Measurements from ENCODE around the gene KBTBD6.
A peak's percentile ranks its signal among the peaks of the same experiment; 100 is the strongest.
"Not testable (repeated sequence)": the region's sequence is repeated elsewhere in the genome, so short reads cannot be mapped to it uniquely, and the experiment has no call there.

Gene KBTBD6

GRCh38 chr13:41132512-41133152 lies at the start of gene KBTBD6:
TSS of gene KBTBD6 (minus strand) at chr13:41132802. CDS start at chr13:41132511, 291 bp downstream.
- intact Hi-C loops (cut with DNase I) = loop anchor here (1.0 to 10.0 kb wide), 3 partner anchors 62 to 210 kb away; partner anchors contain the start of genes KBTBD7 and WBP4

GRCh38 chr13:41182231-41182630 lies 49.6 kb upstream of the KBTBD6 start:
- intact Hi-C loops (cut with DNase I) = no loop called here
- no peak for DNase-seq

More at GRCh38 chr13:41132512-41133152, at the start of gene KBTBD6:
- DNase-seq = peak; percentile 95 to 99 (median 98)

GRCh38 chr13:41179593-41180250 lies 47.1 kb upstream of the KBTBD6 start:
- intact Hi-C loops (cut with DNase I) = no loop called here
- no peak for DNase-seq

GRCh38 chr13:41178040-41178439 lies 45.4 kb upstream of the KBTBD6 start:
- no peak for DNase-seq
- intact Hi-C loops (cut with DNase I) = no loop called here

GRCh38 chr13:41177616-41178015 lies 45.0 kb upstream of the KBTBD6 start:
- DNase-seq = no peak

GRCh38 chr13:41175576-41175975 lies 43.0 kb upstream of the KBTBD6 start:
- intact Hi-C loops (cut with DNase I) = not testable (repeated sequence)

More at GRCh38 chr13:41177616-41178015, 45.0 kb upstream of the KBTBD6 start:
- intact Hi-C loops (cut with DNase I) = no loop called here

GRCh38 chr13:41162151-41162550 lies 29.5 kb upstream of the KBTBD6 start:
- intact Hi-C loops (cut with DNase I) = no loop called here

More at GRCh38 chr13:41175576-41175975, 43.0 kb upstream of the KBTBD6 start:
- not testable (repeated sequence) for DNase-seq

GRCh38 chr13:41159174-41159573 lies 26.6 kb upstream of the KBTBD6 start:
- intact Hi-C loops (cut with DNase I) = no loop called here

More at GRCh38 chr13:41162151-41162550, 29.5 kb upstream of the KBTBD6 start:
- no peak for DNase-seq

GRCh38 chr13:41157048-41157717 lies 24.6 kb upstream of the KBTBD6 start:
- peak in 1 of 42 donors; percentile 3 for DNase-seq
- intact Hi-C loops (cut with DNase I) = no loop called here

More at GRCh38 chr13:41159174-41159573, 26.6 kb upstream of the KBTBD6 start:
- no peak for DNase-seq

GRCh38 chr13:41156620-41157019 lies 24.0 kb upstream of the KBTBD6 start:
- DNase-seq = no peak
- intact Hi-C loops (cut with DNase I) = no loop called here

- DNase-seq = no peak
- intact Hi-C loops (cut with DNase I) = no loop called here
These were observed 21.4 kb upstream of the KBTBD6 start for GRCh38 chr13:41154042-41154441.

- DNase-seq = no peak
- intact Hi-C loops (cut with DNase I) = no loop called here
These were observed 19.4 kb upstream of the KBTBD6 start for GRCh38 chr13:41152005-41152404.

- intact Hi-C loops (cut with DNase I) = no loop called here
- no peak for DNase-seq
These were observed 17.5 kb upstream of the KBTBD6 start for GRCh38 chr13:41150058-41150457.

- DNase-seq = no peak
- intact Hi-C loops (cut with DNase I) = no loop called here
These were observed 16.0 kb upstream of the KBTBD6 start for GRCh38 chr13:41148419-41149283.

GRCh38 chr13:41145136-41145908 lies 12.7 kb upstream of the KBTBD6 start:
- DNase-seq = no peak
- intact Hi-C loops (cut with DNase I) = no loop called here

- intact Hi-C loops (cut with DNase I) = no loop called here
These were observed 12.0 kb upstream of the KBTBD6 start for GRCh38 chr13:41144576-41144975.

GRCh38 chr13:41139296-41139966 lies 6.8 kb upstream of the KBTBD6 start:
- intact Hi-C loops (cut with DNase I) = loop anchor here (10.0 kb wide), 1 partner anchor 75 kb away; the partner anchor contains the start of gene WBP4
- no peak for DNase-seq

More at GRCh38 chr13:41144576-41144975, 12.0 kb upstream of the KBTBD6 start:
- no peak for DNase-seq
